Measurements from ENCODE around the gene PGD. TPM values are rescaled to one million over a fixed set of nuclear protein-coding genes. Genes with fewer than 3 reads are reported as not detected.

PGD gene
- total RNA-seq, 2 experiments from 2014 or later: 88.3 to 91.8 TPM

DNA sequence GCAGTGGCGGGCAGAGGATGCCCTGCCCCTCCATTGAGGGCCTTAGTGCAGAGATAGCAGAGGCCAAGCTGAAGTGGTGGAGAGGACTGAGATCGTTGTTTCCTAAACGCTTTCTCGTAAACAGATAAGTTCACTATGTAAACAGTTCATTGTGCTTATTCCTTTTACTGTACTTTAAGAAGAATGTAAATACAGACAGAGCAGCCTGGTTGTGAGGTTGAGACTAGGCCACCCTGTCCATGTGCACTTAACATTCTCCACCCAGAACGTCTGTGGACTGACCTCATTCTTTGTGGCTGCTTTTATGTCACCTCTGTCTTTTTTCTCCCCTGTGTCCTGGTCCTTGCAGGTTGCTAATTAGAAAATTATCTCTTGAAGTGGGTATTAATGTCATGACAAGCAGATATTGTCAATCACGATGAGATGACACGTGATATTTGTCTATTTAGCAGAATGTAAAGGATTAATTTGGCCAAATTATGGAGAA is 39.9 kb downstream of the PGD start:
- no peaks in the 10 kb centered on the region for H3K27me3 Mint-ChIP-seq (ENCODE audit: low read depth)
- CTCF ChIA-PET: interaction anchor here (7.2 kb wide), 1 partner anchor 56 kb away, joined by 50 read pairs; no protein-coding TSS in a partner anchor
- H3K27ac Mint-ChIP-seq: no peak overlapping the region
- no peak overlapping the region for H3K4me3 Mint-ChIP-seq
- H3K4me1 Mint-ChIP-seq (ENCODE audit: low read depth): peaks cover 2% of the 10 kb centered on the region
- ATAC-seq (no peak), DNase-seq (no peak)
- no peaks in the 10 kb centered on the region for H3K9me3 Mint-ChIP-seq (ENCODE audit: insufficient read depth)
- H3K36me3 Mint-ChIP-seq (ENCODE audit: low read depth): peaks cover 1% of the 10 kb centered on the region
- POLR2A ChIA-PET: no interaction called here

DNA sequence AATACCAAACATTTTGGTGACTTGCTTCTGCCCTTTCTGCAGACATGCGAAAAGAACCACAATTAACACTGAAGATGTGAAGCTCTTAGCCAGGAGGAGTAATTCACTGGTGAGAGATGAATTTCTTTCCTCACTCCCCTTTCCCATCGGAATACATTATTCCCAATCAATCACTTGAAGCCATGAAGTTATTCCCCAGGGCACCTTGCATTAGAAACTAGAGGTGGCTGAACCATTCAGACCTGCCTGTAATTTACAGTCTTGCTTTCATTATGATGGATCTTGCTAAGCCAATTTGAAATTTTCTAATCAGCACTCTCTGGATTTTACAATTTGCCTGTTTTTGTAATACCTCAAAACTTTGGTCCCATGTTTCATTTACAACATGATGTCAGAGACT is 41.4 kb downstream of the PGD start:
- no peak for DNase-seq
- peaks cover 2% of the 10 kb centered on the region for H3K4me1 Mint-ChIP-seq (ENCODE audit: low read depth)
- ChIA-PET POLR2A (no interaction called here), CTCF (no interaction called here)
- H3K27me3 Mint-ChIP-seq (ENCODE audit: low read depth): no peaks in the 10 kb centered on the region
- H3K9me3 Mint-ChIP-seq (ENCODE audit: insufficient read depth): no peaks in the 10 kb centered on the region
- no peak for ATAC-seq
- H3K27ac Mint-ChIP-seq: no peak overlapping the region
- peaks cover 1% of the 10 kb centered on the region for H3K36me3 Mint-ChIP-seq (ENCODE audit: low read depth)
- no peak overlapping the region for H3K4me3 Mint-ChIP-seq

DNA sequence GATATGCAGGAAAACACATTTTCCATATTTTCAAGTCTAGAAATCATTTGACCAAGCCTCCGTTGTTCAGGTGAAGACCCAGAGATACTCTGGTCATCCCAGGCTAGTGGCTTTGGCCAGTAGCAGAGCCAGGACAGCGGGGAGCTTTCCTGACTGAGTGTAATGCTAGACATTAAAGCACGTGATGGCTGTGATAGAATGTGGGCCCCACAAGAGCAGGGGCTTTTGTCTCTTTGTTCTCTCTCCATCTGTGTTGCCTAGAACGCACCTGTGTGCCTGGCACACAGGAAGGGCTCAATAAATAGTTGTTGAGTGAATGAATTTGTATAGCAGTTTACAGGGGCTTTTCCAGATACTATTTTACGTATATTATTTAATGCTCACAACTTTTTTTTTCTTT is 41.9 kb downstream of the PGD start:
- no peak overlapping the region for H3K4me3 Mint-ChIP-seq
- H3K27ac Mint-ChIP-seq: no peak overlapping the region
- DNase-seq: no peak
- H3K9me3 Mint-ChIP-seq (ENCODE audit: insufficient read depth): no peaks in the 10 kb centered on the region
- peaks cover 1% of the 10 kb centered on the region for H3K36me3 Mint-ChIP-seq (ENCODE audit: low read depth)
- ATAC-seq: no peak
- H3K27me3 Mint-ChIP-seq (ENCODE audit: low read depth): no peaks in the 10 kb centered on the region
- ChIA-PET CTCF (no interaction called here), POLR2A (no interaction called here)
- peaks cover 2% of the 10 kb centered on the region for H3K4me1 Mint-ChIP-seq (ENCODE audit: low read depth)

DNA sequence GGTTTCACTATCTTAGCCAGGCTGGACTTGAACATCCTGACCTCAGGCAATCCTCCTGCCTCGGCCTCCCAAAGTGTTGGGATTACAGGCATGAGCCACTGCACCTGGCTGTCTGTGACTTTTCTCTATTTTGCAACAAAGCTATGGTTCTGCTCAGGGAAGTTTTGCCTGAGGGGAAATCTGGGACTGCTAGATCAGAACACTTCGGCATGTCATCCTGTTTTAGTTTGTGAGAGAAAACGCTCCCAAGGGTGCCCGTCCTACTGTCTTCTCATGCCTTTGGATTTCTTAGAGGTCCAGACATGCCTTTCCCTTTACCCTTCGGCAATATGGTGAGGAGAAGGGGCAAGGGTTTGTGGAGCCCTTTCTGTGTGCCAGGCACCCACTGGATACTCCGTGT is 45.4 kb downstream of the PGD start:
- DNase-seq (no peak), ATAC-seq (no peak)
- Mint-ChIP-seq H3K27ac (no peak overlapping the region), H3K4me3 (no peak overlapping the region), H3K27me3 (ENCODE audit: low read depth) (no peaks in the 10 kb centered on the region), H3K4me1 (ENCODE audit: low read depth) (no peaks in the 10 kb centered on the region), H3K9me3 (ENCODE audit: insufficient read depth) (no peaks in the 10 kb centered on the region), H3K36me3 (ENCODE audit: low read depth) (peaks cover 1% of the 10 kb centered on the region)
- ChIA-PET CTCF (interaction anchor here (1.2 kb wide), 1 partner anchor 13 kb away, joined by 3 read pairs; no protein-coding TSS in a partner anchor), POLR2A (interaction anchor here (0.6 kb wide), 1 partner anchor 749 kb away, joined by 3 read pairs; no protein-coding TSS in a partner anchor)

DNA sequence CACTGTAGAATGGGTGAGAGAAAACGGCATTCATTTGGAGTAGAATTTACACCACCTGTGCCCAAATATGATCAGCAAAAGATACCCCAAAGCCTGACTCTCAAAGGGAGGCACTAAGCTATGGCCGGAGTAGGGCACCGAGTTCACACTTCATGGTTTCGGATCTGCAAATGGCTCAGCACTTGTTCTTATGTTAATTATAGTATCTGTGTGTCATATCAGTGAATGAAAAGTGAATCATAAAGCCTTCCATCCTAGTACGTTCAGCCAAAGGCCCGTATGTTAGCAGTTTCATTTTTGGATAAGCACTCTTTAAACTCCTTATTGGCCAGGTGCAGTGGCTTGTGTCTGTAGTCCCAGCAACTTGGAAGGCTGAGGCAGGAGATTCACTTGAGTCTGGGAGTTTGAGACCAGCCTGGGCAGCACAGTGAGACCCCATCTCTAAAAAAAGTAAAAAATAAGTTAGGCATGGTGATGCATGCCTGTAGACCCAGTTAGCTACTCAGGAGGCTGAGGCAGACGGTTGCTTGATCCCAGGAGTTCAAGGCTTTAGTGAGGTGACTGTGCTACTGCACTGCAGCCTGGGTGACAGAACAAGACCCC is 46.0 kb downstream of the PGD start:
- peaks cover 1% of the 10 kb centered on the region for H3K36me3 Mint-ChIP-seq (ENCODE audit: low read depth)
- POLR2A ChIA-PET: interaction anchor here (0.6 kb wide), 1 partner anchor 750 kb away, joined by 3 read pairs; no protein-coding TSS in a partner anchor
- no peaks in the 10 kb centered on the region for H3K27me3 Mint-ChIP-seq (ENCODE audit: low read depth)
- CTCF ChIA-PET: interaction anchor here (1.2 kb wide), 1 partner anchor 14 kb away, joined by 3 read pairs; no protein-coding TSS in a partner anchor
- no peak overlapping the region for H3K4me3 Mint-ChIP-seq
- H3K27ac Mint-ChIP-seq: no peak overlapping the region
- H3K9me3 Mint-ChIP-seq (ENCODE audit: insufficient read depth): no peaks in the 10 kb centered on the region
- H3K4me1 Mint-ChIP-seq (ENCODE audit: low read depth): no peaks in the 10 kb centered on the region
- ATAC-seq (no peak), DNase-seq (no peak)

DNA sequence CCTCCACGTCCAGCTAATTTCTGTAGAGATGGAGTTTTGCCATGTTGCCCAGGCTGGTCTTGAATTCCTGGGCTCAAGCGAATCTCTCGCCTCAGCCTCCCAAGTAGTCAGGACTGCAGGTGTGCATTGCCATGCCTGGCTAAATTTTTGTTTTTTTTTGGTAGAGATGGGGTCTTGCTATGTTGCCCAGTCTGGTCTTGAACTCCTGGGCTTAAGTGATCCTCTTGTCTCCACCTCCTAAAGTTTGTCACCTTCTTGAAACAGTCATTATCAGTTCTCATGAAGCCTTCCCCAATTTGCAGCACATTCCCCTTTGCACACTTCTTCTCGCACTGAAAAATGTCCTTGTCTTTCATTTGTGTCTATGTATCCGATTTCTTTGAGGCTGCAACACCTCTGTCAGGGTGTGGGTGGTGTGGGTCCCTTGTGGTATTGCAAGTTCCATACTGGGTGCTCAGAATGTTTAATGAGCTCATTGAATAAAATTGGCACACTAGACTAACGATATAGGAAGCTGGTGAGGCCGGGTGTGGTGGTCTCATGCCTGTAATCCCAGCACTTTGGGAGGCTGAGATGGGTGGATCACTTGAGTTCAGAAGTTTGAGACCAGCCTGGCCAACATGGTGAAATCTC is 48.0 kb downstream of the PGD start:
- ChIA-PET CTCF (interaction anchor here (1.7 kb wide), 1 partner anchor 237 kb away, joined by 4 read pairs; the partner anchor contains the start of gene KIF1B), POLR2A (no interaction called here)
- H3K4me1 Mint-ChIP-seq (ENCODE audit: low read depth): no peaks in the 10 kb centered on the region
- H3K4me3 Mint-ChIP-seq: no peak overlapping the region
- DNase-seq: no peak
- H3K9me3 Mint-ChIP-seq (ENCODE audit: insufficient read depth): no peaks in the 10 kb centered on the region
- H3K36me3 Mint-ChIP-seq (ENCODE audit: low read depth): no peaks in the 10 kb centered on the region
- H3K27ac Mint-ChIP-seq: no peak overlapping the region
- no peak for ATAC-seq
- no peaks in the 10 kb centered on the region for H3K27me3 Mint-ChIP-seq (ENCODE audit: low read depth)

DNA sequence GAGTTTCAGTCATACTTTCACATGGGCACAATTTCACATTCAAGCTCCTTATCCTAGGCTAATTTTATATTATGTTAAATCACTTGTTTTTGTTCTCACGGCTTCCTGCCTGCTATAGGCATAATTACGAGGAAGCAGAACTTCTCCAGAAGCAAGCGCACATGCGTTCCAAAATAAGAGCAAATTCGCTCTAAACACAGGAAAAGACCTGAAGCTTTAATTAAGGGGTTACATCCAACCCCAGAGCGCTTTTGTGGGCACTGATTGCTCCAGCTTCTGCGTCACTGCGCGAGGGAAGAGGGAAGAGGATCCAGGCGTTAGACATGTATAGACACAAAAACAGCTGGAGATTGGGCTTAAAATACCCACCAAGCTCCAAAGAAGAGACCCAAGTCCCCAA is 50.9 kb downstream of the PGD start, which contains the start of gene CORT:
TSS of gene CORT (plus strand) at position 281 of the 400 bp plus-strand sequence. CDS start 193 bp downstream, outside the sequence.
- Mint-ChIP-seq H3K27ac (no peak within 1 kb of the TSS), H3K4me3 (no peak within 1 kb of the TSS), H3K27me3 (ENCODE audit: low read depth) (no peaks in the 10 kb centered on the region), H3K4me1 (ENCODE audit: low read depth) (no peaks in the 10 kb centered on the region), H3K36me3 (ENCODE audit: low read depth) (peaks cover 7% of the 10 kb centered on the region), H3K9me3 (ENCODE audit: insufficient read depth) (no peaks in the 10 kb centered on the region)
- POLR2A ChIA-PET: no interaction called here
- ATAC-seq (no peak), DNase-seq (no peak)
- CTCF ChIA-PET: interaction anchor here (1.1 to 1.3 kb wide), 2 partner anchors 58 to 241 kb away, joined by 3 to 4 read pairs; no protein-coding TSS in a partner anchor

DNA sequence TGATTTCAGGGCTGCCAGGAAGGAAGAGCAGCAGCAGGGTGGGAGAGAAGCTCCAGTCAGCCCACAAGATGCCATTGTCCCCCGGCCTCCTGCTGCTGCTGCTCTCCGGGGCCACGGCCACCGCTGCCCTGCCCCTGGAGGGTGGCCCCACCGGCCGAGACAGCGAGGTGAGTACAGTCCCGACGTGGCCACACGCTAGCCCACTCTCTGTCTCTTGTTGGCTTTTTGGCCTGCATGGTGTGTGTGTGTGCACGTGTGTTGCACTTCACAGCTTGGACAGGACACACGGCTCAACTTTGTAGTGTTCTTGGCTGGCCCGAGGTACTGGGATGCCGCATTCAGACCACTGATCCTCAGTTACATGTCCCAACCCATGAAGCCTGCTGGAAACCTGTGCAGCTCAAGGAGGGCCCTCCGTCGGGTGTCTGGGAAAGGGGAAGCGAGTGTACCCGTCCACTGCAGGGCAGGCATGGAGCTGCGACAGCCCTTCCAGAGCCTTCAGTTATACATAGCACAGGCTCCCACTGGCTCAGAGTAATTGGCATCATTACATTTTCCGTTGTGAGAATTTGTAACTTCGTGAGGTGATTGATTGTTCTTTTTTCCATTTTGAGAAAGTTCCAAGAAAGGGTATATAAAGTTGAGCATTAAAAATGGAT is 51.4 kb downstream of the PGD start:
- POLR2A ChIA-PET: no interaction called here
- Mint-ChIP-seq H3K4me3 (no peak overlapping the region), H3K27ac (no peak overlapping the region), H3K27me3 (ENCODE audit: low read depth) (no peaks in the 10 kb centered on the region), H3K9me3 (ENCODE audit: insufficient read depth) (no peaks in the 10 kb centered on the region), H3K4me1 (ENCODE audit: low read depth) (no peaks in the 10 kb centered on the region), H3K36me3 (ENCODE audit: low read depth) (peaks cover 7% of the 10 kb centered on the region)
- ATAC-seq: no peak
- DNase-seq: no peak
- CTCF ChIA-PET: interaction anchor here (1.1 to 1.3 kb wide), 2 partner anchors 58 to 241 kb away, joined by 3 to 4 read pairs; no protein-coding TSS in a partner anchor

DNA sequence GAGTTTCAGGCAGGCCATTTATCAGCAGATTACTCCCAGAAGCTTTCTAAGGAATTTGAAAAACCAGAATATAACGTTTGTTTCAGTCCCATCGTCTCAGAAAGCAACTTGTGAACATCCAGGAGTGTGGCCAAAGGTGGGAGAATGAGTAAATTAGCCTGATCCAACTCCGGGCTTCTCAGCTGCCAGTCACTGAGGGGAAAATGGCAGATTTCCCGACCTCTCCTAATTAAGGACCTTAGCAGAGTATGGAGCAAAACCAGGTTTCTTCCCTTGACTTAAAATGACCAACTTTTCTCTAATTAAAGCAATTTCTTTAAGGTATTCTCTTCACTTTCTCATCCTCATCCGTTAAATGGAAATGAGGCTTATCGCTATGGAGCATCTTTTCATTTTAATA is 52.0 kb downstream of the PGD start:
- Mint-ChIP-seq H3K9me3 (ENCODE audit: insufficient read depth) (no peaks in the 10 kb centered on the region), H3K36me3 (ENCODE audit: low read depth) (peaks cover 10% of the 10 kb centered on the region), H3K27ac (no peak overlapping the region), H3K27me3 (ENCODE audit: low read depth) (no peaks in the 10 kb centered on the region), H3K4me1 (ENCODE audit: low read depth) (no peaks in the 10 kb centered on the region), H3K4me3 (no peak overlapping the region)
- CTCF ChIA-PET: interaction anchor here (1.3 to 1.9 kb wide), 2 partner anchors 44 to 242 kb away, joined by 4 to 11 read pairs; no protein-coding TSS in a partner anchor
- no peak for DNase-seq
- POLR2A ChIA-PET: no interaction called here
- no peak for ATAC-seq

DNA sequence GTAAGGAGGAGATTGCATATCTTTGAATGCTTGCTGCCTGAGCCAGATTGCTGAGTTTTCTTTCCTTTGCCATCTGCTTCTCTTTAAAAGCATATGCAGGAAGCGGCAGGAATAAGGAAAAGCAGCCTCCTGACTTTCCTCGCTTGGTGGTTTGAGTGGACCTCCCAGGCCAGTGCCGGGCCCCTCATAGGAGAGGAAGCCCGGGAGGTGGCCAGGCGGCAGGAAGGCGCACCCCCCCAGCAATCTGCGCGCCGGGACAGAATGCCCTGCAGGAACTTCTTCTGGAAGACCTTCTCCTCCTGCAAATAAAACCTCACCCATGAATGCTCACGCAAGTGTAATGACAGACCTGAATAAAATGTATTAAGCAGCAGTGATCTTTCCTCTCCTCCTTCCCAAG is 52.4 kb downstream of the PGD start:
- ATAC-seq: no peak
- H3K4me3 Mint-ChIP-seq: no peak overlapping the region
- H3K36me3 Mint-ChIP-seq (ENCODE audit: low read depth): peaks cover 14% of the 10 kb centered on the region
- POLR2A ChIA-PET: no interaction called here
- CTCF ChIA-PET: interaction anchor here (1.9 kb wide), 1 partner anchor 43 kb away, joined by 11 read pairs; no protein-coding TSS in a partner anchor
- H3K27me3 Mint-ChIP-seq (ENCODE audit: low read depth): no peaks in the 10 kb centered on the region
- H3K27ac Mint-ChIP-seq: no peak overlapping the region
- no peaks in the 10 kb centered on the region for H3K4me1 Mint-ChIP-seq (ENCODE audit: low read depth)
- no peaks in the 10 kb centered on the region for H3K9me3 Mint-ChIP-seq (ENCODE audit: insufficient read depth)
- no peak for DNase-seq

DNA sequence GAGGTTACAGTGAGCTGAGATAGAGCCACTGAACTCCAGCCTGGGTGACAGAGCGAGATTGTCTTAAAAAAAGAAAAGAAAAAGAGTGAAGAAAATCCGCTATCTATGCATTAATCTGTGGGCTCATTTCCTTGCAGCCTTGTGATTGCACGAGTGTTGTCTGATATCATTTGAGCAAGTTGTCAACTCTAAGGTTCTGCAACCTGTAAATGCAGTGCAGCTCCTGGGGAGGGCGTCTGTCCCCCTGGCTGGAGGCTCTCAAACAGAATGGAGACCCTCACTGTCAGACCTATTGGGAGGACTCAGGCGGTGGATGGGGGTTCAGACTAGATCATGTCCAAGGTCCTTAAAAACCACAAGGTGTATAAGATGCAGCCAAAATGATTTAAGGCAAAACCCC is 57.2 kb downstream of the PGD start:
- no peaks in the 10 kb centered on the region for H3K27me3 Mint-ChIP-seq (ENCODE audit: low read depth)
- POLR2A ChIA-PET: no interaction called here
- peaks cover 12% of the 10 kb centered on the region for H3K4me1 Mint-ChIP-seq (ENCODE audit: low read depth)
- no peak overlapping the region for H3K27ac Mint-ChIP-seq
- CTCF ChIA-PET: interaction anchor here (1.5 kb wide), 1 partner anchor 39 kb away, joined by 10 read pairs; no protein-coding TSS in a partner anchor
- H3K4me3 Mint-ChIP-seq: no peak overlapping the region
- DNase-seq (no peak), ATAC-seq (no peak)
- H3K9me3 Mint-ChIP-seq (ENCODE audit: insufficient read depth): no peaks in the 10 kb centered on the region
- peaks cover 30% of the 10 kb centered on the region for H3K36me3 Mint-ChIP-seq (ENCODE audit: low read depth)

DNA sequence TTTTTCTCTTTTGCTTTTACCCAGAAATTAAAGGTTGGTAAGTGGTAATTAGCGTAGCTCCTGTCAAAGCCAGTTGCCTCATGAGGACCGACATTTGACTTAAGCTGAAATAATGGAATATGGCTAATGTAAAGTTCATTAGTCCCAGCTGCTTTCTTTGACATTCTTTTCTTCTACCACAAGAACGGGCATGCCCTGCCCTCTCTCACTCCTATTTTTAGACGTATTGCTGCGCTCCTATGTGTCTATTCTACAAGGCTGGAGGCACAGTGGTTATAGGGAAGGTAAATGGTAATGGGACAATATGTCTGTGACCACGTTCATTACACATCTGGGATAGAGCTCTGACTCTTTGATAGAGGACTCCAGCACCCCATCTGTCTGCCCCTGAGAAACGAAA is 57.8 kb downstream of the PGD start:
- H3K4me3 Mint-ChIP-seq: no peak overlapping the region
- no peak for ATAC-seq
- DNase-seq: no peak
- ChIA-PET CTCF (interaction anchor here (0.5 to 1.5 kb wide), 2 partner anchors 38 to 1277 kb away, joined by 3 to 10 read pairs; no protein-coding TSS in a partner anchor), POLR2A (no interaction called here)
- H3K27me3 Mint-ChIP-seq (ENCODE audit: low read depth): no peaks in the 10 kb centered on the region
- peaks cover 35% of the 10 kb centered on the region for H3K36me3 Mint-ChIP-seq (ENCODE audit: low read depth)
- H3K4me1 Mint-ChIP-seq (ENCODE audit: low read depth): peaks cover 12% of the 10 kb centered on the region
- H3K9me3 Mint-ChIP-seq (ENCODE audit: insufficient read depth): no peaks in the 10 kb centered on the region
- H3K27ac Mint-ChIP-seq: no peak overlapping the region

Data from activated CD8-positive, alpha-beta T cell treated with anti-CD3 and anti-CD28 coated beads, Interleukin-2, amount 10 ng/mL, durations not matched to agents 7 days and 5 days (primary cell).